Duodenal mucosa (tissue), 2 donors: Measurements from ENCODE around the gene DPYSL5.

ENCODE experiments used
- H3K27ac ChIP-seq: one replicate; pipeline ENCODE4 v1.7.0; 2013; ENCODE audit warnings: low read depth, low read length
- H3K27me3 ChIP-seq, 2 donors: one replicate each; pipeline ENCODE4 v1.7.0; 2013; ENCODE audit warnings: low read length in 2 of 2, control low read depth in 1 of 2; ENCODE audit not compliant: insufficient read depth in 2 of 2, control insufficient read depth in 1 of 2
- H3K36me3 ChIP-seq, 2 donors: one replicate each; pipeline ENCODE4 v1.7.0; 2013; ENCODE audit warnings: low read length in 2 of 2, control low read depth in 1 of 2; ENCODE audit not compliant: insufficient read depth in 2 of 2, control insufficient read depth in 1 of 2
- H3K4me1 ChIP-seq, 2 donors: one replicate each; pipeline ENCODE4 v1.7.0; 2013; ENCODE audit warnings: low read length in 2 of 2, control low read depth in 1 of 2; ENCODE audit not compliant: insufficient read depth in 2 of 2, control insufficient read depth in 1 of 2
- H3K4me3 ChIP-seq, 2 donors: one replicate each; pipeline ENCODE4 v1.7.0; 2013; ENCODE audit warnings: low read length in 2 of 2, low read depth in 1 of 2
- H3K9ac ChIP-seq, 2 donors: one replicate each; pipeline ENCODE4 v1.7.0; 2013; ENCODE audit warnings: low read length in 2 of 2, low read depth in 1 of 2
- H3K9me3 ChIP-seq, 2 donors: one replicate each; pipeline ENCODE4 v1.7.0; 2013; ENCODE audit warnings: low read length in 2 of 2, control low read depth in 1 of 2; ENCODE audit not compliant: control insufficient read depth in 1 of 2

DPYSL5 gene

GRCh38 chr2:26847655-26848335, at the start of gene DPYSL5:
Gene DPYSL5, plus strand, starts transcription at chr2:26848132. Its CDS starts 50,368 bp downstream, at chr2:26898500.
- Histone ChIP-seq H3K9me3 (no peaks in the 10 kb centered on the region), H3K4me3 (peak within 1 kb of the TSS in 1 of 2 donors; percentile 8), H3K27ac (no peak within 1 kb of the TSS), H3K9ac (no peak within 1 kb of the TSS), H3K27me3 (peaks cover 65 to 66% of the 10 kb centered on the region in 2 donors), H3K4me1 (peaks cover 0 to 10% of the 10 kb centered on the region in 2 donors), H3K36me3 (no peaks in the 10 kb centered on the region)

- Histone ChIP-seq H3K36me3 (no peaks in the 10 kb centered on the region), H3K4me1 (no peaks in the 10 kb centered on the region), H3K4me3 (no peak overlapping the region), H3K27ac (no peak overlapping the region), H3K9me3 (no peaks in the 10 kb centered on the region), H3K9ac (no peak overlapping the region), H3K27me3 (no peaks in the 10 kb centered on the region)
Observed at GRCh38 chr2:26801328-26801727, 46.6 kb upstream of the DPYSL5 start.

- Histone ChIP-seq H3K9ac (no peak overlapping the region), H3K9me3 (no peaks in the 10 kb centered on the region), H3K4me3 (no peak overlapping the region), H3K4me1 (no peaks in the 10 kb centered on the region), H3K27me3 (no peaks in the 10 kb centered on the region), H3K27ac (no peak overlapping the region), H3K36me3 (no peaks in the 10 kb centered on the region)
Observed at GRCh38 chr2:26801796-26802195, 46.1 kb upstream of the DPYSL5 start.

- Histone ChIP-seq H3K4me3 (no peak overlapping the region), H3K9ac (no peak overlapping the region), H3K27ac (no peak overlapping the region), H3K27me3 (no peaks in the 10 kb centered on the region), H3K36me3 (no peaks in the 10 kb centered on the region), H3K9me3 (no peaks in the 10 kb centered on the region), H3K4me1 (no peaks in the 10 kb centered on the region)
Observed at GRCh38 chr2:26805241-26805676, 42.7 kb upstream of the DPYSL5 start.

GRCh38 chr2:26807788-26808460, 40.0 kb upstream of the DPYSL5 start:
- H3K9me3 ChIP-seq, result no peaks in the 10 kb centered on the region
- H3K27me3 ChIP-seq, result peaks cover 0 to 6% of the 10 kb centered on the region in 2 donors
- H3K4me3 ChIP-seq, result no peak overlapping the region
- H3K27ac ChIP-seq, result no peak overlapping the region
- no peak overlapping the region for H3K9ac ChIP-seq
- no peaks in the 10 kb centered on the region for H3K4me1 ChIP-seq
- H3K36me3 ChIP-seq, result no peaks in the 10 kb centered on the region

GRCh38 chr2:26809211-26809610, 38.7 kb upstream of the DPYSL5 start:
- Histone ChIP-seq H3K9me3 (no peaks in the 10 kb centered on the region), H3K4me3 (no peak overlapping the region), H3K36me3 (no peaks in the 10 kb centered on the region), H3K9ac (no peak overlapping the region), H3K4me1 (no peaks in the 10 kb centered on the region), H3K27ac (no peak overlapping the region), H3K27me3 (peaks cover 0 to 6% of the 10 kb centered on the region in 2 donors)

- H3K4me3 ChIP-seq, result no peak overlapping the region
Observed at GRCh38 chr2:26809876-26810577, 37.9 kb upstream of the DPYSL5 start.

GRCh38 chr2:26811261-26811660, 36.7 kb upstream of the DPYSL5 start:
- H3K27me3 ChIP-seq, result peaks cover 0 to 6% of the 10 kb centered on the region in 2 donors
- H3K36me3 ChIP-seq, result no peaks in the 10 kb centered on the region
- no peaks in the 10 kb centered on the region for H3K4me1 ChIP-seq
- H3K9ac ChIP-seq, result no peak overlapping the region
- H3K9me3 ChIP-seq, result no peaks in the 10 kb centered on the region
- H3K27ac ChIP-seq, result no peak overlapping the region
- H3K4me3 ChIP-seq, result no peak overlapping the region

More at GRCh38 chr2:26809876-26810577, 37.9 kb upstream of the DPYSL5 start:
- Histone ChIP-seq H3K9me3 (no peaks in the 10 kb centered on the region), H3K36me3 (no peaks in the 10 kb centered on the region), H3K27me3 (peaks cover 0 to 6% of the 10 kb centered on the region in 2 donors), H3K9ac (no peak overlapping the region), H3K27ac (no peak overlapping the region), H3K4me1 (no peaks in the 10 kb centered on the region)

GRCh38 chr2:26811791-26812694, 35.9 kb upstream of the DPYSL5 start:
- no peak overlapping the region for H3K27ac ChIP-seq
- H3K36me3 ChIP-seq, result no peaks in the 10 kb centered on the region

More at GRCh38 chr2:26811791-26812694, 35.9 kb upstream of the DPYSL5 start:
- Histone ChIP-seq H3K27me3 (peaks cover 3 to 6% of the 10 kb centered on the region in 2 donors), H3K4me3 (no peak overlapping the region), H3K4me1 (no peaks in the 10 kb centered on the region), H3K9me3 (no peaks in the 10 kb centered on the region), H3K9ac (no peak overlapping the region)
